IMR-90 (cell line): ENCODE measurements around the gene SEMA6A. TPM values are rescaled to one million over a fixed set of nuclear protein-coding genes. Genes with fewer than 3 reads are reported as not detected.

ENCODE experiments used
- ATAC-seq: fragments of 200-7000 bp; cut with Tn5 transposase; 2 replicates; pipeline ENCODE4 v1.9.1; 2020; ENCODE audit warnings: low read depth, mild to moderate bottlenecking, moderate library complexity
- BruUV-seq: library from RNA; stranded (reverse); fragments of 400-500 nt; replicated peaks from 2 replicates; lab custom pipeline; 2021; lab: Mats Ljungman, UMichigan
- CTCF ChIA-PET: fragments of 300-600 bp; formaldehyde crosslinking; extraction: SDS; loops from one replicate; lab custom pipeline; 2021; ENCODE audit warnings: antibody characterized with exemption; lab: Yijun Ruan, JAX
- POLR2A ChIA-PET: fragments of 300-600 bp; sonication (Branson Sonifier 250); formaldehyde crosslinking; loops from one replicate; lab custom pipeline; 2022; ENCODE audit warnings: antibody characterized with exemption; ENCODE audit not compliant: unreplicated experiment; lab: Charles Lee
- DNase-seq: peaks from one replicate; pipeline ENCODE4 v3.0.0; 2013
- H2AFZ ChIP-seq: replicated peaks from 2 replicates; pipeline ENCODE3; 2013; ENCODE audit warnings: low read length, mild to moderate bottlenecking; ENCODE audit not compliant: poor library complexity
- H2AK5ac ChIP-seq: 2 replicates; pipeline ENCODE4 v1.6.1; 2013; ENCODE audit warnings: low read depth, low read length, inconsistent platforms
- H2AK9ac ChIP-seq: replicated peaks from 2 replicates; pipeline ENCODE3; 2013; ENCODE audit warnings: mild to moderate bottlenecking, low read depth, low read length, moderate library complexity; ENCODE audit not compliant: poor library complexity
- H2BK120ac ChIP-seq: 2 replicates; pipeline ENCODE4 v1.6.1; 2013; ENCODE audit warnings: low read depth, low read length, inconsistent platforms
- H2BK15ac ChIP-seq: 3 replicates; pipeline ENCODE4 v1.6.1; 2013; ENCODE audit warnings: low read depth, low read length, inconsistent platforms
- H2BK20ac ChIP-seq: 2 replicates; pipeline ENCODE4 v1.6.1; 2013; ENCODE audit warnings: low read depth, mild to moderate bottlenecking, inconsistent platforms, low read length, moderate library complexity
- H2BK5ac ChIP-seq: 2 replicates; pipeline ENCODE4 v1.6.1; 2013; ENCODE audit warnings: mild to moderate bottlenecking, low read depth, low read length, inconsistent platforms; ENCODE audit not compliant: poor library complexity, severe bottlenecking
- H3K14ac ChIP-seq: replicated peaks from 2 replicates; pipeline ENCODE4 v1.6.1; 2013; ENCODE audit warnings: low read depth, low read length, inconsistent platforms
- H3K18ac ChIP-seq: 2 replicates; pipeline ENCODE4 v1.6.1; 2013; ENCODE audit warnings: low read depth, low read length, control low read depth
- H3K23ac ChIP-seq: 2 replicates; pipeline ENCODE4 v1.6.1; 2013; ENCODE audit warnings: low read depth, low read length, inconsistent platforms
- H3K27ac ChIP-seq: 2 replicates; pipeline ENCODE4 v1.5.1; 2013; ENCODE audit warnings: mild to moderate bottlenecking, control low read depth, low read length; ENCODE audit not compliant: insufficient read depth
- H3K27me3 ChIP-seq: 2 replicates; pipeline ENCODE4 v1.6.1; 2013; ENCODE audit warnings: low read length; ENCODE audit not compliant: control insufficient read depth, insufficient read depth
- H3K36me3 ChIP-seq: 2 replicates; pipeline ENCODE4 v1.6.1; 2013; ENCODE audit warnings: low read length, mixed read lengths; ENCODE audit not compliant: control insufficient read depth, insufficient read depth
- H3K4ac ChIP-seq: 2 replicates; pipeline ENCODE4 v1.6.1; 2013; ENCODE audit warnings: low read depth, low read length, inconsistent platforms
- H3K4me1 ChIP-seq: 2 replicates; pipeline ENCODE4 v1.6.1; 2013; ENCODE audit warnings: low read length, mixed read lengths; ENCODE audit not compliant: control insufficient read depth, insufficient read depth
- H3K4me2 ChIP-seq: 2 replicates; pipeline ENCODE4 v1.6.1; 2013; ENCODE audit warnings: low read depth, mild to moderate bottlenecking, control low read depth, low read length, moderate library complexity
- H3K4me3 ChIP-seq: 2 replicates; pipeline ENCODE4 v1.5.1; 2013; ENCODE audit warnings: low read depth, mild to moderate bottlenecking, control low read depth, low read length, moderate library complexity; ENCODE audit not compliant: insufficient read depth
- H3K56ac ChIP-seq: 2 replicates; pipeline ENCODE4 v1.6.1; 2013; ENCODE audit warnings: low read length, inconsistent platforms; ENCODE audit not compliant: insufficient read depth; ENCODE audit errors: extremely low read depth
- H3K79me1 ChIP-seq, 2 experiments: 2 replicates each; pipeline ENCODE4 v1.6.1; 2013; ENCODE audit warnings: low read length in 2 of 2, inconsistent platforms in 1 of 2, low read depth in 1 of 2
- H3K9ac ChIP-seq: 2 replicates; pipeline ENCODE4 v1.6.1; 2013; ENCODE audit warnings: low read depth, low read length, control low read depth
- H3K9me1 ChIP-seq: 2 replicates; pipeline ENCODE4 v1.6.1; 2013; ENCODE audit warnings: low read length, inconsistent platforms; ENCODE audit not compliant: insufficient read depth
- H3K9me3 ChIP-seq: 2 replicates; pipeline ENCODE4 v1.6.1; 2013; ENCODE audit warnings: low read length; ENCODE audit not compliant: control insufficient read depth, insufficient read depth
- H4K20me1 ChIP-seq: 2 replicates; pipeline ENCODE4 v1.6.1; 2013; ENCODE audit warnings: low read length, inconsistent platforms; ENCODE audit not compliant: insufficient read depth
- H4K5ac ChIP-seq: 2 replicates; pipeline ENCODE4 v1.6.1; 2013; ENCODE audit warnings: mild to moderate bottlenecking, low read depth, low read length, control low read depth
- H4K8ac ChIP-seq, 2 experiments: 2 replicates each; pipeline ENCODE4 v1.6.1; 2013; ENCODE audit warnings: low read depth in 2 of 2, low read length in 2 of 2, control low read depth in 1 of 2, inconsistent platforms in 1 of 2
- H4K91ac ChIP-seq: 2 replicates; pipeline ENCODE4 v1.6.1; 2013; ENCODE audit warnings: low read depth, low read length, inconsistent platforms; ENCODE audit not compliant: insufficient read depth
- CEBPB ChIP-seq: IDR thresholded peaks from 2 replicates; pipeline ENCODE4 v1.6.1; 2012; ENCODE audit warnings: low read depth, low read length, improper control_type of control experiment
- CHD1 ChIP-seq: IDR thresholded peaks from 2 replicates; pipeline ENCODE4 v1.6.1; 2012; ENCODE audit warnings: low read depth, low read length, improper control_type of control experiment
- CTCF ChIP-seq: conservative IDR thresholded peaks from 2 replicates; pipeline ENCODE4 v1.5.1; 2012; ENCODE audit warnings: mild to moderate bottlenecking, low read depth, low read length, improper control_type of control experiment
- FOS ChIP-seq: fragments of 150-350 bp; IDR thresholded peaks from 2 replicates; pipeline ENCODE4 v1.6.1; 2016; ENCODE audit warnings: low read depth, low read length
- MAFK ChIP-seq: IDR thresholded peaks from 2 replicates; pipeline ENCODE4 v1.6.1; 2012; ENCODE audit warnings: low read depth, low read length, improper control_type of control experiment
- MAZ ChIP-seq: IDR thresholded peaks from 2 replicates; pipeline ENCODE4 v1.6.1; 2012; ENCODE audit warnings: low read depth, mild to moderate bottlenecking, low read length, improper control_type of control experiment, moderate library complexity, borderline replicate concordance
- MXI1 ChIP-seq: IDR thresholded peaks from 2 replicates; pipeline ENCODE4 v1.6.1; 2012; ENCODE audit warnings: low read depth, mild to moderate bottlenecking, low read length, moderate library complexity, borderline replicate concordance
- NFE2L2 ChIP-seq: fragments of 150-350 bp; IDR thresholded peaks from 2 replicates; pipeline ENCODE4 v1.6.1; 2016; ENCODE audit warnings: low read depth, mild to moderate bottlenecking, low read length
- POLR2A ChIP-seq: IDR thresholded peaks from 2 replicates; pipeline ENCODE4 v1.6.1; 2012; ENCODE audit warnings: mild to moderate bottlenecking, low read depth, low read length
- RCOR1 ChIP-seq: IDR thresholded peaks from 2 replicates; pipeline ENCODE4 v1.6.1; 2012; ENCODE audit warnings: mild to moderate bottlenecking, low read length, improper control_type of control experiment; ENCODE audit not compliant: insufficient replicate concordance
- RFX5 ChIP-seq: IDR thresholded peaks from 2 replicates; pipeline ENCODE4 v1.8.0; 2012; ENCODE audit warnings: low read depth, mild to moderate bottlenecking, low read length, moderate library complexity
- SMC3 ChIP-seq: fragments of 150-350 bp; IDR thresholded peaks from 2 replicates; pipeline ENCODE4 v1.6.1; 2016; ENCODE audit warnings: low read depth, mild to moderate bottlenecking, antibody characterized with exemption, low read length, moderate library complexity
- USF2 ChIP-seq: fragments of 150-350 bp; IDR thresholded peaks from 2 replicates; pipeline ENCODE4 v1.6.1; 2017; ENCODE audit warnings: mild to moderate bottlenecking, antibody characterized with exemption, low read length, low read depth
- WGBS, 2 experiments: methylation state at CpG; one replicate each; pipeline versions ENCODE4 v1.1.5 to v1.1.7; 2013; ENCODE audit warnings: missing lambda C conversion rate in 2 of 2; ENCODE audit not compliant: insufficient read length in 1 of 2; ENCODE audit errors: extremely low coverage in 2 of 2; 5-methylcytosine and 5-hydroxymethylcytosine counted together
- dilution Hi-C: fragments of 300-500 bp; cut with HindIII; formaldehyde crosslinking; loops from one replicate; pipeline ENCODE4 v1.14.3; 2018; ENCODE audit warnings: low sequenced_read_pairs; ENCODE audit not compliant: unreplicated experiment
- in situ Hi-C: fragments of 300-500 bp; cut with MboI; formaldehyde crosslinking; loops from 3 replicates; pipeline ENCODE4 v1.14.3; 2019; ENCODE audit warnings: low sequenced_read_pairs, inconsistent platforms, mixed read lengths
- intact Hi-C: fragments of 100-400 bp; cut with micrococcal nuclease; formaldehyde crosslinking; loops from 2 replicates; pipeline ENCODE4 v1.10.0; 2022
- polyA plus RNA-seq, 3 experiments: library from polyadenylated mRNA; depleted of rRNA; stranded (reverse); fragments of >200 nt; gene quantifications; 2 replicates each; pipeline ENCODE4 v1.2.3, GENCODE V29; 2012; ENCODE audit warnings: low replicate concordance in 1 of 3
- total RNA-seq: library from RNA; depleted of rRNA; stranded (reverse); fragments of >200 nt; gene quantifications from 2 replicates; pipeline ENCODE4 v1.2.3, GENCODE V29; 2012

SEMA6A gene
- total and polyA plus RNA-seq, 2 of the 4 experiments (the other 2 are of a cell fraction), result 0.27 to 0.36 TPM

- Histone ChIP-seq H2AK9ac (no peak overlapping the region), H3K9ac (no peak overlapping the region), H3K36me3 (no peaks in the 10 kb centered on the region), H3K23ac (no peak overlapping the region), H2BK15ac (no peak overlapping the region), H2BK20ac (no peak overlapping the region), H4K91ac (no peak overlapping the region), H3K9me3 (no peaks in the 10 kb centered on the region), H3K4me1 (no peaks in the 10 kb centered on the region), H2BK120ac (no peak overlapping the region), H4K5ac (no peak overlapping the region), H2AK5ac (no peak overlapping the region), H2AFZ (no peak overlapping the region), H4K8ac (no peak overlapping the region), H3K27ac (no peak overlapping the region), H2BK5ac (no peak overlapping the region), H3K9me1 (no peaks in the 10 kb centered on the region), H3K79me1 (no peaks in the 10 kb centered on the region), H3K14ac (no peak overlapping the region), H3K18ac (no peak overlapping the region), H3K27me3 (no peaks in the 10 kb centered on the region), H4K20me1 (no peaks in the 10 kb centered on the region), H3K56ac (no peak overlapping the region), H3K4ac (no peak overlapping the region), H3K4me3 (no peak overlapping the region), H3K4me2 (no peak overlapping the region)
- no peak for ATAC-seq
- WGBS, 2 experiments, result no CpG with 5 or more reads among the region's 4 CpGs
- DNase-seq, result no peak
- ChIA-PET CTCF (no interaction called here), POLR2A (no interaction called here)
- TF ChIP-seq POLR2A (no peak), RCOR1 (no peak), RFX5 (no peak), CTCF (no peak), SMC3 (no peak), USF2 (no peak), MAZ (no peak), MXI1 (no peak), MAFK (no peak), NFE2L2 (no peak), CEBPB (no peak), FOS (no peak), CHD1 (no peak)
- BruUV-seq, result no TSS peak
- dilution Hi-C loops, result no loop called here
- in situ Hi-C loops, result no loop called here
- intact Hi-C loops, result no loop called here
These were observed 30.9 kb upstream of the SEMA6A start for GRCh38 chr5:116605310-116606070.
